Mammary epithelial cell (primary cell): ENCODE results near the gene NUP210L.

Experiments used
- EZH2 ChIP-seq: IDR thresholded peaks from 2 replicates; pipeline ENCODE4 v1.6.1; 2012; ENCODE audit warnings: low read length, inconsistent platforms, borderline replicate concordance
- TF ChIP-seq, protein P1 (sequence below), 2 donors: IDR thresholded peaks in 1 of 2; conservative IDR thresholded peaks in 1 of 2; 2 replicates each; pipeline ENCODE4 v1.5.1; 2011 to 2012; ENCODE audit warnings: inconsistent platforms in 2 of 2, low read length in 2 of 2, mild to moderate bottlenecking in 2 of 2, control low read depth in 1 of 2, low read depth in 1 of 2; ENCODE audit not compliant: insufficient read depth in 1 of 2; ENCODE audit errors: extremely low read depth in 1 of 2

DNA sequence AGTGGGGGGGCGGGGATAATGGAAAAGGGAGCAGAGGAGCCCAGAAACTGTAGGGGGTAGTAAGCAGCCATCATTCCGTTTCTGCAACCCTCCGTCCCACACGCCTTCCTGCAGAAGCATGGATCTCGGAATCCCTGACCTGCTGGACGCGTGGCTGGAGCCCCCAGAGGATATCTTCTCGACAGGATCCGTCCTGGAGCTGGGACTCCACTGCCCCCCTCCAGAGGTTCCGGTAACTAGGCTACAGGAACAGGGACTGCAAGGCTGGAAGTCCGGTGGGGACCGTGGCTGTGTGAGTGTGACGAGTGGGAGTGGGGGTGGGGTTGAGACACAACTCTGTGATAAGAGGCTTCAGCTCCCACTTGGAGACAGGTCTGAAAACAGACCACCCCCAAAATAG lies 186.5 kb downstream of the NUP210L start:
- TF ChIP-seq, protein P1, sequence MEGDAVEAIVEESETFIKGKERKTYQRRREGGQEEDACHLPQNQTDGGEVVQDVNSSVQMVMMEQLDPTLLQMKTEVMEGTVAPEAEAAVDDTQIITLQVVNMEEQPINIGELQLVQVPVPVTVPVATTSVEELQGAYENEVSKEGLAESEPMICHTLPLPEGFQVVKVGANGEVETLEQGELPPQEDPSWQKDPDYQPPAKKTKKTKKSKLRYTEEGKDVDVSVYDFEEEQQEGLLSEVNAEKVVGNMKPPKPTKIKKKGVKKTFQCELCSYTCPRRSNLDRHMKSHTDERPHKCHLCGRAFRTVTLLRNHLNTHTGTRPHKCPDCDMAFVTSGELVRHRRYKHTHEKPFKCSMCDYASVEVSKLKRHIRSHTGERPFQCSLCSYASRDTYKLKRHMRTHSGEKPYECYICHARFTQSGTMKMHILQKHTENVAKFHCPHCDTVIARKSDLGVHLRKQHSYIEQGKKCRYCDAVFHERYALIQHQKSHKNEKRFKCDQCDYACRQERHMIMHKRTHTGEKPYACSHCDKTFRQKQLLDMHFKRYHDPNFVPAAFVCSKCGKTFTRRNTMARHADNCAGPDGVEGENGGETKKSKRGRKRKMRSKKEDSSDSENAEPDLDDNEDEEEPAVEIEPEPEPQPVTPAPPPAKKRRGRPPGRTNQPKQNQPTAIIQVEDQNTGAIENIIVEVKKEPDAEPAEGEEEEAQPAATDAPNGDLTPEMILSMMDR (conservative IDR thresholded peaks at IDR 0.05 in 1 of 2, IDR thresholded peaks at IDR 0.05 in 1 of 2; ENCODE audit: extremely low read depth in 1 of 2, insufficient read depth in 1 of 2, low read depth in 1 of 2, low read length in 2 of 2), result no peak
- no peak for TF ChIP-seq EZH2
